NB4 (cell line): Measurements from ENCODE around the gene RNF217.

Experiments
- CTCF ChIP-seq: IDR thresholded peaks from one replicate; pipeline ENCODE4 v1.5.1; 2012; ENCODE audit warnings: low read depth, low read length
- MAX ChIP-seq: IDR thresholded peaks from 2 replicates; pipeline ENCODE4 v1.6.1; 2011; ENCODE audit warnings: low read depth, low read length
- MYC ChIP-seq: IDR thresholded peaks from 2 replicates; pipeline ENCODE4 v1.6.1; 2011; ENCODE audit warnings: low read depth, low read length
- POLR2A ChIP-seq: IDR thresholded peaks from 2 replicates; pipeline ENCODE4 v1.6.1; 2011; ENCODE audit warnings: mild to moderate bottlenecking; ENCODE audit not compliant: insufficient read length; ENCODE audit errors: extremely low read depth

DNA sequence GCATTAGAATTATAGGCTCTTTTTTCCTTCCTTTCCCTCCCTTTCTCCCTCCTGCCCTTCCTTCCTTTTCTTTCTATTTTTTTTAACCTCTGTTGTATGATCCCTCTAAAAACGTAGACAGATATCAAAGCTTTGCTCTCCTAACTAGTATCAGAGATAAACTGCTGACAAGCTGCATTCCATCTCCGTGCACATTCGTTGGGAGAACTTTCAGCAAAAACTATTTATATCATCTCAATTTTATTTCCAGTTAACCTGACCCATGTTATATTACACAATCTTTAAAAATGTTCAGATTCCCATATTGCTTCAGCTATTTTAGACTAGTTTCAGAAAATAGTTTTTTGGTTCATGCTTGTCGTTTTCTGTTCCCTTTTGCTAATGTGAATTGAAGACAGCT, 47.3 kb downstream of the RNF217 start:
- no peak for TF ChIP-seq CTCF
- no peak for TF ChIP-seq MAX
- TF ChIP-seq POLR2A: no peak
- no peak for TF ChIP-seq MYC
